SU-DHL-6 (cell line): ENCODE data around the gene FBXO2.

ENCODE experiments used
- EZH2phosphoT487 ChIP-seq: fragments of 200-600 bp; sonication (generic), shearing (Covaris generic); conservative IDR thresholded peaks from 2 replicates; pipeline ENCODE4 v1.6.1; 2018; ENCODE audit warnings: mild to moderate bottlenecking, antibody characterized with exemption, low read length, moderate library complexity, mixed read lengths
- TF ChIP-seq, protein P1 (sequence below): fragments of 200-600 bp; sonication (generic); IDR thresholded peaks from one replicate; pipeline ENCODE4 v1.5.1; 2017; ENCODE audit warnings: antibody characterized with exemption, mild to moderate bottlenecking, low read length, moderate library complexity; ENCODE audit not compliant: insufficient read depth, poor library complexity, severe bottlenecking

DNA sequence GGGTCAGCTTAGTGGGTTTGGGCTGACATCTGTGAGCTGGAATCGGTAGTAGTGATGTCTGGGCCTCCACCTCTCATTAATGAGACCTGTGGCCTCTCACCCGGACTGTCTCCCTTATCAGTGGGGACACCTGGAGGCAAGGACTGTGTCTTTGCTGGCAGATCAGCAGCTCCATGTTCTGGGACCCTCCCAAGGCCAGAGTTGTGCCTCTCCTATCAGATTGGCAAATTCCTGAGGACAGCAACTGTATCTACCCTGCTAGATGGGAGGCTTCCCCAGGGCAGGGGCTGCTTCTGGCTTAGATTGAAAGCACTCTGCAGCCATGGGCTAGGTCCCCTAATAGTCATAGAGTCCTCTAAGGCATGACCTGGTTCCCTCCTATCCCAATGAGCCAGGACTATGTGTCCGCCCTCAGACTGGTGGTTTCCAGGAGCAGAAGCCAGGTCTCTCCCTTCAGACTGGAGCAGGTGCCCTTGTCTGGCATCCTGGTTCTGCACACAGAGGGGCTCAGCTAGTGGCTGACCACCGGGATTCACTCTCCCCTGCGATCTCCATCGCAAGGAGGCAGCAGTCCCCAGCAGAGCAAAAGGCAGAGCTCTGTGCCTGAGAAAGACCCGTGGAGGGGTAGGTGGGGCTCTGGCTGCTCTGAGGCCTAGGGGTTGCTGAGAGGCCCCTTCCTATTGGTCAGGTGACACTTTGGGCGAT lies 43.1 kb upstream of the FBXO2 start:
- TF ChIP-seq, protein P1, sequence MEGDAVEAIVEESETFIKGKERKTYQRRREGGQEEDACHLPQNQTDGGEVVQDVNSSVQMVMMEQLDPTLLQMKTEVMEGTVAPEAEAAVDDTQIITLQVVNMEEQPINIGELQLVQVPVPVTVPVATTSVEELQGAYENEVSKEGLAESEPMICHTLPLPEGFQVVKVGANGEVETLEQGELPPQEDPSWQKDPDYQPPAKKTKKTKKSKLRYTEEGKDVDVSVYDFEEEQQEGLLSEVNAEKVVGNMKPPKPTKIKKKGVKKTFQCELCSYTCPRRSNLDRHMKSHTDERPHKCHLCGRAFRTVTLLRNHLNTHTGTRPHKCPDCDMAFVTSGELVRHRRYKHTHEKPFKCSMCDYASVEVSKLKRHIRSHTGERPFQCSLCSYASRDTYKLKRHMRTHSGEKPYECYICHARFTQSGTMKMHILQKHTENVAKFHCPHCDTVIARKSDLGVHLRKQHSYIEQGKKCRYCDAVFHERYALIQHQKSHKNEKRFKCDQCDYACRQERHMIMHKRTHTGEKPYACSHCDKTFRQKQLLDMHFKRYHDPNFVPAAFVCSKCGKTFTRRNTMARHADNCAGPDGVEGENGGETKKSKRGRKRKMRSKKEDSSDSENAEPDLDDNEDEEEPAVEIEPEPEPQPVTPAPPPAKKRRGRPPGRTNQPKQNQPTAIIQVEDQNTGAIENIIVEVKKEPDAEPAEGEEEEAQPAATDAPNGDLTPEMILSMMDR: no peak
- TF ChIP-seq EZH2phosphoT487: no peak
